GM18505 (cell line): ENCODE measurements around the gene SELPLG.

Experiments used
- ATAC-seq: cut with Tn5 transposase; IDR thresholded peaks from one replicate; pipeline ENCODE4 v1.9.1; 2021; ENCODE audit not compliant: unreplicated experiment
- POLR2A ChIP-seq: IDR thresholded peaks from 4 replicates; pipeline ENCODE4 v1.6.1; 2011; ENCODE audit warnings: borderline replicate concordance; ENCODE audit not compliant: insufficient read depth, insufficient read length; ENCODE audit errors: extremely low read depth

The SELPLG gene

DNA sequence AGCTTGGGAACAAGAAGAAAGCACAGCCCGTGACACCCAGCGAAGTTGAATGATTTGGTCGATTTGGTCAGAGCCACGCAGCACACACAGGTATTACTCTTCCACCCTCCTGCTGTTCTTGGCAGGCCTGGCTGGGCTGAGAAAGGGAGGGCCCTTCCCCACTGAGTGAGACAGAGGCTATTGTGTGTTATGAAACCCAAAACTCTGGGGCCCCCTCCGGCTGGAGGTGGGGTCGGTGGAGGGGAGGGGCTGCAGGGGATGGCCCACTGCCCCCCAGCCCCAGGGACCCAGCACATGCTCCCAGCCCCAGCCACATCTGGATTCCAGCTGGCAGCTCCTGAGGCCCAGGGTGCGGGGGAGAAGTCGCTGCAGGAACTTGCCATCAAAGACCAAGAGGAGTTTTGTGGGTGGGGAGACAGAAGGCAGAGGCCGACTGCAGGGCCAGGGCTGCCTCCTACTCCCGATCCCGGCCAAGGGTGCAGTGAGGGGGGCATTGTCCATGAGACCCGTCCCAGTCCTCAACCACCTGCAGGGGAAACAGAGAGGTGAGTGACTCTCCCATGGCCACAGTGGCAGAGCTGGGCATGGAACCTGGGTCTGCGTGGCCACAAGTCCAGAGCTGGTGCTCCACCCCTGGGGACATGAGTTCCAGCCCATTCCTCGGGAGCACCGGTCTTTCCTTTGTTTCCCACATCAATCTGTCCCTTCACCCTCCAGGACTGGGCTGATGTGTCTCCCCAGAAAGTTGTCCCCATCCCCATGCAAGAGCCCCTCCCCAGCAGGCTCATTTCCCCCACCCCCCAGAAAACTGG, 44.5 kb downstream of the SELPLG start:
- TF ChIP-seq POLR2A = no peak
- ATAC-seq = no peak

DNA sequence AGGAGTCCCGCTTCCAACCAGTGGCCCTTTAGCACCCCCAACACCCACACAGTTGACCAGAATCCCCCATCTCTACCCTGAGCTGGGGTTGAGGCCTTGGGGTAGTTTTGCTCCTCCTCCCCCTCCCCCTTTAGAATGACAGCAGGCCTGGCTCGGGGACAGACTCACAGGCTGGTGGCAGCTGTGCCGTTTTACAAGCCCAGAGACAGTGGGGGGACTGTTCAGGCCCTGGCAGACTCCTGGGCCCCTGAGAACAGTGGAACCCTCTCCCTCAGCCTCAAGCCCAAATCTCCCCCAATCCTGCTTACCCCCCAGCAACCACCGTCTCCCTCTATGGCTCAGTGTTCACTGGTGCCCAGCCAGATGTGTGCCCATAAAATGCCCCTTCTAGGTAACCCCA, 45.9 kb downstream of the SELPLG start:
- no peak for ATAC-seq
- TF ChIP-seq POLR2A = no peak

DNA sequence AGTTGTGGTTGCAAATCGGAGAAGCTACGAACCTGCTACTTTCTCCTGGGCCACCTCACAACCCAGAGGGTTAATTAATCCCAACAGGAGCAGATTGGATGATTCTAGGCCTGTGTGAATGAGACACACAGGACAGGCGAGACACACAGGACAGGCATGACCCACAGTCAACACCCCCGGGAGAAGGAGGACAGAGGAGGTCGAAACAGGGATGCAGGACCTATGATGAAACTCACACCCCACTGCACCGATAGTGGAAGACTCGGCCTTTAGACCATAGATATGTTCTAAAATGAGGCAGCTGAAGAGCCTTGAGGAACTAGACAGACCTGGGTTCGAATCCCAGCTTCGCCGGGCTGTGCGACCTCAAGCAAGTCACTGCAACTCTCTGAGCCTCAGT, 47.4 kb downstream of the SELPLG start:
- TF ChIP-seq POLR2A = no peak
- no peak for ATAC-seq

GRCh38 chr12:108585864-108586263, 47.8 kb downstream of the SELPLG start:
- ATAC-seq = no peak
- TF ChIP-seq POLR2A = no peak

- ATAC-seq = no peak
- no peak for TF ChIP-seq POLR2A
Measured at GRCh38 chr12:108584456-108585065, 49.1 kb downstream of the SELPLG start.

DNA sequence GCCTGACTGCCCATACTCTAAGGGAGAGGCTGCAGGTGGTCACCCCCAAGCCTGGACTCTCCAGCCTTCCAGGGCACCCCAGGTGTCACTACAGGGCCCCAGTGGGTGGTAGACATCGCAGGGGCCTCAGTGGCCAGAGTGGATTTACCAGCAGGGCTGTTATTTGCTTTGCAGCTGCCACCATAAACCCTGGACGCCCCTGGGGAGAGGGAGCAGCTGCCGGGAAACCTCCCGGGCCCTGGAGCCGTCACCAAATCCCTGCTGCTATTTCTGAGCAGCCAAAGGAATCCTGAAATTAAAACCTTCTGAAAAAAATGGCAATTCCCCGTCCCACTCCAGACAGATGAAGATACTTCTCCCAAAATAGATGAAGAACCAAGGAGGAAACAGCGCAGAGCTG, 49.7 kb downstream of the SELPLG start:
- ATAC-seq = no peak
- TF ChIP-seq POLR2A = no peak

- no peak for TF ChIP-seq POLR2A
- no peak for ATAC-seq
Measured at GRCh38 chr12:108582978-108583770, 50.5 kb downstream of the SELPLG start.

DNA sequence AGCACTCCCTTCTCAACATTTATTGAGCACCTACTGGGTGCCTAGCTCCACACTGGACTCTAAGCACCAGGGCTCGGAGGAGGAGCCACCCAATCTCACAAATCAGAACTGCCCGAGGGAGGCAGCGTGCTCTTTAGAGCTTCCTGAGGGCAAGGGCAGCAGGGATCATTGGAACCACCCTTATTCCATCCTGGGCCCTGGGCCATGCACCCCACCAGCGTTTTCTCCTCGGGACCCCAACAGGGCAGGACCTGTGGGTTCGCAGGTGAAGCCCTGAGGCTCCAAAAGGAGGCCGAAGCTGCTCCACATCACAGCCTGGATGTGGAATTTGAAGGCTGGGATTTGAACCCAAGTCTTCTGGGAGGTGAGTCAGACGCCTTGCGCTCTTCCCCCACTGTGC, 51.2 kb downstream of the SELPLG start:
- ATAC-seq = no peak
- TF ChIP-seq POLR2A = no peak

DNA sequence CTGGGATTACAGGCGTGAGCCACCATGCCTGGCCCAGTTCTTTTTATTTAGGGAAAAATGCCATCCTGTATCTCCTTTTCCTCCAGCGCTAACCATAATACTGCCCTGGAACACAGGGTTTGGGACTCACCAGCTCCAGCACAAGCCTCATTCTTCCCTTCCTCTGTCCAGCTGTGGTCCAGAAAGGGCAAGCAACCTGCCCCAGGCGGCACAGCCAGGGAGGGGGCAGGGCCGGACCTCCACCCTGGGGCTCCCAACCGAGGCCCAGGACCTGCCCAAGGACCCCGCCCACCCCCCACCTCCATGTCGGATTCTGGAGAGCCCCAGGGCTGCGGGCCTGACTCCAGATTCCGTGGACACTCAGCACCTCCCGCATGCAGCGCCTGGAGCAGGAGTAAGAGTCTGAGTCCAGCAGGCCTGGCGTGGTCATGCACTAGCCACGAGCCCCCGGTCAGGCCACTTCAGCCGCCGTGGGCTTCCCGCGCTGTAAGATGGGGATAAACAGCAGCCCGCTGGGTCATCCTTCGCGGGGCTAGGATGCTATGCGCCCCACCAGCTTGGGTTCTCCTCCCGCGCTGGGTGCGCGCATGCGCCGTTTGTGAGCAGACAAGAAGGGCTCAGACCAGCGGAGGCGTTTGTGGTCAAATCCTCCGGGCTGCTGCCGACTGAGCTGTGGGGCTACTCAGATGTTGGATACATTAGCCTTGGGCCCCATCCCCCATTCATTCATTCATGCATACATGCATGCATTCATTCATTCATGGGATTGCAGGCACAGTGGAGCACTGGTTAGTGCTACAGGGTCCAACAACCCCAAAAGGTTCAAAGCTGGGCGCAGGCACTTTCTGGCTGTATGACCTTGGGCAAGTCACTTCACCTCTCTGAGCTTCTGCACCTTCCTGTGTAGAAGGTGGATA, 52.1 kb downstream of the SELPLG start:
- ATAC-seq = no peak
- no peak for TF ChIP-seq POLR2A

DNA sequence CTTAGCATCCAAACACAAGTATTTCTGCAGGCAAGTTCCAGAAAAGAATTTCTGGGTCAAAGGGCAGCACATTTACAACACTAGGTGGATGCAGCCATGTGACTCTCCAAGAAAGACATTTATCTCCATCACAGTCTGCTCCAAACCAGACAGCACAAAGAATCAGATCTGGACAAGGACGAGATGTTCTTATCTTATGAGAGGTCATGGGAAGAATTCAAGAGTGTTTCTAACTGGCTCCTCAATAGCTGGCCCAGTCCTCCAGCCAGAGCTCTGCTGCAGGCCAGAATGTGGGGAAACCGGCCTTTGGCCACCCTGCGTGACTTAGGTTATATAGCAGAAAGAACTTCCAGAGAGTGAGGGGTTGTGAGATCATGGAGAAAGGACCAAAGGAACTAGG, 53.2 kb downstream of the SELPLG start:
- no peak for ATAC-seq
- TF ChIP-seq POLR2A = no peak

DNA sequence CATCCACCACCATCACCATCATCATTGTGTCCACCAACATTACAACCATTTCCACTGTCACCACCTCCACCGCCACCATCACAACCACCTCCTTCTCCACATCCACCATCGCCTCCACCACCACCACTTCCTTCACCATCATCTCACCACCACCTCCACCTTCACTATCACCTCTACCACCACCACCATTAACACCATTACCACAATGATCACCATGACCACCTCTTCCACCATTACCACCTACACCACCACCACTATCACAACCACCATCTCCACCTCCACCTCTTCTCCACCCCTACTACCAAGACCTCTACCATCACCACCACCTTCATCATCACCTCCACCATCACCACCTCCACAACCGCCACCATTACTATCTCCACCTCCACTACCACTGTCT, 54.9 kb downstream of the SELPLG start:
- no peak for ATAC-seq

DNA sequence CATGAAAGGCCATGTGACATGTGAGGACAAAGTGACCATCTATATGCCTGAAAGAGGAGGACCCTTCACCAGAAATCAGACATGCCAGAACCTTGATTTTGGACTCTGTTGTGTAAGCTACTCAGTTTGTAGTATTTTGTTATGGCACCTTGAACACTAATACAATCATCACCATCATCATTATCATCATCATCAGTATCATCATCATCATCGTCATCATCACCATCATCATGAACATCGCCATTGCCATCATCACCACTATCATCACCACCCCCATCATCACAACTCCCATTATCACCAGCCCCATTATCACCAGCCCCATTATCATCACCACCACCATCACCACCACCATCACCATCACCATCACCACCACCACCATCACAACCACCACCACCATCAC, 55.4 kb downstream of the SELPLG start:
- no peak for ATAC-seq
- no peak for TF ChIP-seq POLR2A

More for the DNA sequence above, 54.9 kb downstream of the SELPLG start:
- no peak for TF ChIP-seq POLR2A

- ATAC-seq = no peak
- no peak for TF ChIP-seq POLR2A
Measured at GRCh38 chr12:108577458-108577857, 56.2 kb downstream of the SELPLG start.

GRCh38 chr12:108576660-108577234, 56.9 kb downstream of the SELPLG start:
- ATAC-seq = no peak
- no peak for TF ChIP-seq POLR2A
